Ureter (tissue), 1 donor: ENCODE measurements around the gene FKBP11. TPM values are rescaled to one million over a fixed set of nuclear protein-coding genes. Genes with fewer than 3 reads are reported as not detected.

ENCODE experiments used
- total RNA-seq: library from RNA; stranded (reverse); gene quantifications from one replicate; pipeline ENCODE4 v1.2.4, GENCODE V29; 2023
- donor health status: DM: yes; HTN: yes; CAD: no.

The FKBP11 gene
- total RNA-seq, 1 donor from 2014 or later: 24.9 TPM

Other genes with a start within 250 kb of the FKBP11 start
- 34.0 TPM for gene KANSL2, start 243.3 kb downstream of the FKBP11 start, total RNA-seq
- 44.3 TPM for gene CCNT1, start 208.8 kb downstream of the FKBP11 start, total RNA-seq
- gene ADCY6, start 136.4 kb downstream of the FKBP11 start, total RNA-seq: 98.0 TPM
- 59.7 TPM for gene CACNB3, start 107.0 kb downstream of the FKBP11 start, total RNA-seq
- gene DDX23, start 73.3 kb downstream of the FKBP11 start, total RNA-seq: 71.7 TPM
- gene RND1, start 59.6 kb downstream of the FKBP11 start, total RNA-seq: 1.9 TPM
- 164 TPM for gene ARF3, start 32.0 kb upstream of the FKBP11 start, total RNA-seq
- gene WNT10B, start 46.2 kb upstream of the FKBP11 start, total RNA-seq: 2.0 TPM
- not detected for gene WNT1, start 52.8 kb upstream of the FKBP11 start, total RNA-seq
- gene DDN, start 73.9 kb upstream of the FKBP11 start, total RNA-seq: 0.10 TPM
- 72.6 TPM for gene PRKAG1, start 93.3 kb upstream of the FKBP11 start, total RNA-seq
- 115 TPM for gene KMT2D, start 135.3 kb upstream of the FKBP11 start, total RNA-seq
- gene RHEBL1, start 144.5 kb upstream of the FKBP11 start, total RNA-seq: not detected
- gene DHH, start 169.3 kb upstream of the FKBP11 start, total RNA-seq: 0.70 TPM
- 85.7 TPM for gene LMBR1L, start 185.4 kb upstream of the FKBP11 start, total RNA-seq
- gene TUBA1B, start 205.9 kb upstream of the FKBP11 start, total RNA-seq: 496 TPM